Measurements from ENCODE around the gene CAPN14.

DNA sequence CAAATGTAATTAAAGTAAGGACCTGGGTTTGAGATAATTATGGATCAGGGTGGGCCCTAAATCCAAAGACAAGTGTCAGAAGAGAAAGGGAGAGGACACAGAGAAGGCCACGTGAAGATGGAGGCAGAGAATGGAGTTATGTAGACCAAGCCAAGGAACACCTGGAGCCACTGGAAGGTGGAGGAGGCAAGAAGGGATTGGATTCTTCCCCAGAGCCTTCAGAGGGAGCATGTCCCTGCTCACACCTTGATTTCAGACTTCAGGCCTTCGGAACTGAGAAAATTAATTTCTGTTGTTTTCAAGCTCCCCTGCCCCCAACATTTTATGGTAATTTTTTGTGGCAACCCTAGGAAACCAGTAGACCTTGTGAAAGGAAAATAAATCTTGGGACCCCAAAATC lies 19.6 kb downstream of the CAPN14 start:
- TF ChIP-seq POLR2A (IDR thresholded peaks at IDR 0.05; ENCODE audit: low read depth, low read length) (no peak), TAF1 (IDR thresholded peaks at IDR 0.05; ENCODE audit: low read depth, low read length) (no peak), POLR2AphosphoS5 (IDR thresholded peaks at IDR 0.05; ENCODE audit: low read depth, low read length) (no peak), SPI1 (IDR thresholded peaks at IDR 0.05; ENCODE audit: low read depth, low read length) (no peak)

Data from GM12891 (cell line).